H9 (cell line): Measurements from ENCODE around the gene NPAS3. TPM values are rescaled to one million over a fixed set of nuclear protein-coding genes. Genes with fewer than 3 reads are reported as not detected.

ENCODE experiments used
- DNase-seq: peaks from one replicate; pipeline ENCODE4 v3.0.0-alpha.2; 2017
- H2AFZ ChIP-seq: one replicate; pipeline ENCODE4 v1.6.1; 2013; ENCODE audit warnings: mild to moderate bottlenecking, low read length, control low read depth, moderate library complexity
- H2AK5ac ChIP-seq: 2 replicates; pipeline ENCODE4 v1.6.1; 2013; ENCODE audit warnings: low read length, control low read depth, mixed read lengths; ENCODE audit not compliant: insufficient read length
- H2BK120ac ChIP-seq: one replicate; pipeline ENCODE4 v1.6.1; 2013; ENCODE audit warnings: low read depth, mild to moderate bottlenecking, low read length, control low read depth, inconsistent platforms; ENCODE audit not compliant: poor library complexity, severe bottlenecking
- H2BK12ac ChIP-seq: 2 replicates; pipeline ENCODE4 v1.6.1; 2013; ENCODE audit warnings: low read length, control low read depth, mixed read lengths, low read depth; ENCODE audit not compliant: insufficient read length
- H2BK15ac ChIP-seq: 2 replicates; pipeline ENCODE4 v1.6.1; 2013; ENCODE audit warnings: low read depth, low read length, control low read depth
- H2BK20ac ChIP-seq: one replicate; pipeline ENCODE4 v1.6.1; 2013; ENCODE audit warnings: low read depth, mild to moderate bottlenecking, low read length, control low read depth, inconsistent platforms; ENCODE audit not compliant: poor library complexity, severe bottlenecking
- H2BK5ac ChIP-seq: 2 replicates; pipeline ENCODE4 v1.6.1; 2013; ENCODE audit warnings: low read length, control low read depth, mixed read lengths; ENCODE audit not compliant: insufficient read length
- H3K14ac ChIP-seq: 2 replicates; pipeline ENCODE4 v1.6.1; 2013; ENCODE audit warnings: low read length, control low read depth; ENCODE audit not compliant: insufficient read depth
- H3K18ac ChIP-seq: 2 replicates; pipeline ENCODE4 v1.6.1; 2013; ENCODE audit warnings: low read depth, mild to moderate bottlenecking, mixed read lengths, low read length, control low read depth; ENCODE audit not compliant: insufficient read length
- H3K23ac ChIP-seq: 2 replicates; pipeline ENCODE4 v1.6.1; 2013; ENCODE audit warnings: low read length, control low read depth, mixed read lengths, low read depth; ENCODE audit not compliant: insufficient read length
- H3K23me2 ChIP-seq: 2 replicates; pipeline ENCODE4 v1.6.1; 2013; ENCODE audit warnings: low read depth, mild to moderate bottlenecking, mixed read lengths, low read length, control low read depth; ENCODE audit not compliant: insufficient read length, poor library complexity, severe bottlenecking
- H3K27ac ChIP-seq: 2 replicates; pipeline ENCODE4 v1.5.1; 2013; ENCODE audit warnings: low read length, control low read depth, mixed read lengths, low read depth; ENCODE audit not compliant: insufficient read length
- H3K27me3 ChIP-seq: 2 replicates; pipeline ENCODE4 v1.6.1; 2013; ENCODE audit warnings: low read length, control low read depth, inconsistent platforms; ENCODE audit not compliant: insufficient read depth
- H3K4ac ChIP-seq: 2 replicates; pipeline ENCODE4 v1.6.1; 2013; ENCODE audit warnings: low read depth, mild to moderate bottlenecking, control low read depth, inconsistent platforms, low read length, moderate library complexity
- H3K4me1 ChIP-seq: 2 replicates; pipeline ENCODE4 v1.6.1; 2013; ENCODE audit warnings: low read length, control low read depth, inconsistent platforms; ENCODE audit not compliant: insufficient read depth
- H3K4me2 ChIP-seq: 2 replicates; pipeline ENCODE4 v1.6.1; 2013; ENCODE audit warnings: low read length, control low read depth, mixed read lengths; ENCODE audit not compliant: insufficient read length, insufficient read depth
- H3K56ac ChIP-seq: 2 replicates; pipeline ENCODE4 v1.6.1; 2013; ENCODE audit warnings: low read depth, mild to moderate bottlenecking, mixed read lengths, low read length, control low read depth; ENCODE audit not compliant: insufficient read length
- H3K79me1 ChIP-seq: 2 replicates; pipeline ENCODE4 v1.6.1; 2013; ENCODE audit warnings: low read depth, mild to moderate bottlenecking, moderate library complexity, low read length, control low read depth, inconsistent platforms; ENCODE audit not compliant: insufficient read depth, poor library complexity, severe bottlenecking
- H3K79me2 ChIP-seq: 2 replicates; pipeline ENCODE4 v1.6.1; 2013; ENCODE audit warnings: low read length, control low read depth, inconsistent platforms; ENCODE audit not compliant: insufficient read depth
- H3K9ac ChIP-seq: 2 replicates; pipeline ENCODE4 v1.6.1; 2013; ENCODE audit warnings: low read length, control low read depth, mixed read lengths; ENCODE audit not compliant: insufficient read length; ENCODE audit errors: extremely low read depth
- H3K9me3 ChIP-seq: one replicate; pipeline ENCODE4 v1.6.1; 2013; ENCODE audit warnings: low read depth, low read length, inconsistent platforms; ENCODE audit not compliant: control insufficient read depth
- H3T11ph ChIP-seq: one replicate; pipeline ENCODE4 v1.6.1; 2013; ENCODE audit warnings: mild to moderate bottlenecking, low read length, control low read depth, inconsistent platforms
- H4K20me1 ChIP-seq: one replicate; pipeline ENCODE4 v1.6.1; 2013; ENCODE audit not compliant: control insufficient read depth, insufficient read length, insufficient read depth
- H4K5ac ChIP-seq: 2 replicates; pipeline ENCODE4 v1.6.1; 2013; ENCODE audit warnings: low read depth, mild to moderate bottlenecking, mixed read lengths, low read length, control low read depth; ENCODE audit not compliant: insufficient read length
- H4K8ac ChIP-seq: replicated peaks from 2 replicates; pipeline ENCODE4 v1.6.1; 2013; ENCODE audit warnings: low read length, control low read depth, mixed read lengths, low read depth; ENCODE audit not compliant: insufficient read length
- H4K91ac ChIP-seq: 2 replicates; pipeline ENCODE4 v1.6.1; 2013; ENCODE audit warnings: low read depth, mild to moderate bottlenecking, moderate library complexity, mixed read lengths, low read length, control low read depth; ENCODE audit not compliant: insufficient read length
- H3K27ac Mint-ChIP-seq, 3 experiments: 2 replicates in 2 of 3; 3 replicates in 1 of 3; pipeline ENCODE4 v1.8.0; 2020 to 2021; ENCODE audit warnings: mixed read lengths in 3 of 3, mild to moderate bottlenecking in 1 of 3, moderate library complexity in 1 of 3
- H3K27me3 Mint-ChIP-seq: 2 replicates; pipeline ENCODE4 v1.8.0; 2021; ENCODE audit warnings: low read depth, mild to moderate bottlenecking, moderate library complexity, mixed read lengths
- H3K36me3 Mint-ChIP-seq, 3 experiments: 2 replicates in 2 of 3; 3 replicates in 1 of 3; pipeline ENCODE4 v1.8.0; 2020 to 2021; ENCODE audit warnings: low read depth in 3 of 3, mixed read lengths in 3 of 3; ENCODE audit not compliant: insufficient read depth in 1 of 3
- H3K4me1 Mint-ChIP-seq, 2 experiments: 2 replicates each; pipeline ENCODE4 v1.8.0; 2020; ENCODE audit warnings: mixed read lengths in 2 of 2
- H3K4me3 Mint-ChIP-seq, 2 experiments: 2 replicates in 1 of 2; 3 replicates in 1 of 2; pipeline ENCODE4 v1.8.0; 2020 to 2021; ENCODE audit warnings: mild to moderate bottlenecking in 2 of 2, mixed read lengths in 2 of 2, moderate library complexity in 1 of 2
- H3K9me3 Mint-ChIP-seq, 2 experiments: 2 replicates in 1 of 2; 3 replicates in 1 of 2; pipeline ENCODE4 v1.8.0; 2020; ENCODE audit warnings: mild to moderate bottlenecking in 2 of 2, mixed read lengths in 2 of 2, moderate library complexity in 1 of 2
- WGBS: extraction: QIAGEN DNeasy Blood & Tissue Kit; methylation state at CpG from one replicate; pipeline ENCODE4 v1.1.7; 2013; ENCODE audit warnings: missing lambda C conversion rate, low lambda C conversion rate, mixed read lengths; ENCODE audit not compliant: insufficient read length; ENCODE audit errors: extremely low coverage; 5-methylcytosine and 5-hydroxymethylcytosine counted together
- total RNA-seq: library from RNA; stranded (reverse); gene quantifications from 2 replicates; pipeline ENCODE4 v1.2.1, GENCODE V29; 2021
- TF ChIP-seq, protein P1 (sequence below): fragments of 200-600 bp; sonication (generic); conservative IDR thresholded peaks from 3 replicates; pipeline ENCODE4 v1.8.0; 2021; ENCODE audit warnings: antibody characterized with exemption, mild to moderate bottlenecking

Gene NPAS3
- total RNA-seq, 1 experiment from 2014 or later: 0.17 TPM

DNA sequence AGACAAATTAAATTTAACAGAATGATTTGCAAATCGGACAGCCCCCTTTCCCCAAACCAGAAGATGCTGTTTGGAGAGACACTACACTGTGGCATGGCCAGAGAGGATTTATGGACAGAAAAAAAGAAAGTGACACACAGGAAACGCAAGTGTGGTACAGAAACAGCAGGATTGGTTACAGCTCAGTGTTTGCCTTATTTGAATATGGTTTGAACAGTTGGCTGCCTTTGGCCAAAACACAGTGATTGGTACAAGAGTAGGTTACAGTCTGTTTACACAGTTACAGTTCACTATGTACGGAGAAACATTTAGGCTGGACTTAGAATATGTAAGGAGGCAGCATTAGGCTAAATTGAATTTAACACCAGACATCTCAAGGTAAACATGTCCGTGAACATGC is 335.3 kb downstream of the NPAS3 start:
- no CpG with 5 or more reads among the region's 4 CpGs for WGBS
- H3K79me2 ChIP-seq: no peaks in the 10 kb centered on the region
- H3K4me2 ChIP-seq: no peak overlapping the region
- H2BK120ac ChIP-seq: no peak overlapping the region
- H3K14ac ChIP-seq: no peak overlapping the region
- Mint-ChIP-seq H3K27me3 (no peaks in the 10 kb centered on the region), H3K27ac (no peak overlapping the region), H3K4me1 (peaks cover 14 to 16% of the 10 kb centered on the region in 2 experiments), H3K36me3 (no peaks in the 10 kb centered on the region), H3K9me3 (no peaks in the 10 kb centered on the region), H3K4me3 (no peak overlapping the region)
- no peak overlapping the region for H2BK12ac ChIP-seq
- no peak for DNase-seq
- H3K27ac ChIP-seq: no peak overlapping the region
- H4K20me1 ChIP-seq: no peaks in the 10 kb centered on the region
- no peak overlapping the region for H3K56ac ChIP-seq
- no peak overlapping the region for H4K5ac ChIP-seq
- no peak overlapping the region for H2AFZ ChIP-seq
- no peak overlapping the region for H4K91ac ChIP-seq
- no peak overlapping the region for H3K9ac ChIP-seq
- no peak overlapping the region for H3T11ph ChIP-seq
- H2AK5ac ChIP-seq: no peak overlapping the region
- no peak overlapping the region for H2BK15ac ChIP-seq
- no peaks in the 10 kb centered on the region for H3K27me3 ChIP-seq
- H3K4ac ChIP-seq: no peak overlapping the region
- no peak overlapping the region for H2BK20ac ChIP-seq
- no peak overlapping the region for H4K8ac ChIP-seq
- H3K4me1 ChIP-seq: no peaks in the 10 kb centered on the region
- H3K23me2 ChIP-seq: no peaks in the 10 kb centered on the region
- no peaks in the 10 kb centered on the region for H3K79me1 ChIP-seq
- H2BK5ac ChIP-seq: no peak overlapping the region
- no peaks in the 10 kb centered on the region for H3K9me3 ChIP-seq
- H3K23ac ChIP-seq: no peak overlapping the region
- TF ChIP-seq, protein P1, sequence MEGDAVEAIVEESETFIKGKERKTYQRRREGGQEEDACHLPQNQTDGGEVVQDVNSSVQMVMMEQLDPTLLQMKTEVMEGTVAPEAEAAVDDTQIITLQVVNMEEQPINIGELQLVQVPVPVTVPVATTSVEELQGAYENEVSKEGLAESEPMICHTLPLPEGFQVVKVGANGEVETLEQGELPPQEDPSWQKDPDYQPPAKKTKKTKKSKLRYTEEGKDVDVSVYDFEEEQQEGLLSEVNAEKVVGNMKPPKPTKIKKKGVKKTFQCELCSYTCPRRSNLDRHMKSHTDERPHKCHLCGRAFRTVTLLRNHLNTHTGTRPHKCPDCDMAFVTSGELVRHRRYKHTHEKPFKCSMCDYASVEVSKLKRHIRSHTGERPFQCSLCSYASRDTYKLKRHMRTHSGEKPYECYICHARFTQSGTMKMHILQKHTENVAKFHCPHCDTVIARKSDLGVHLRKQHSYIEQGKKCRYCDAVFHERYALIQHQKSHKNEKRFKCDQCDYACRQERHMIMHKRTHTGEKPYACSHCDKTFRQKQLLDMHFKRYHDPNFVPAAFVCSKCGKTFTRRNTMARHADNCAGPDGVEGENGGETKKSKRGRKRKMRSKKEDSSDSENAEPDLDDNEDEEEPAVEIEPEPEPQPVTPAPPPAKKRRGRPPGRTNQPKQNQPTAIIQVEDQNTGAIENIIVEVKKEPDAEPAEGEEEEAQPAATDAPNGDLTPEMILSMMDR: no peak
- no peak overlapping the region for H3K18ac ChIP-seq
